Measurements from ENCODE around the gene GPX2.

GPX2 gene

DNA sequence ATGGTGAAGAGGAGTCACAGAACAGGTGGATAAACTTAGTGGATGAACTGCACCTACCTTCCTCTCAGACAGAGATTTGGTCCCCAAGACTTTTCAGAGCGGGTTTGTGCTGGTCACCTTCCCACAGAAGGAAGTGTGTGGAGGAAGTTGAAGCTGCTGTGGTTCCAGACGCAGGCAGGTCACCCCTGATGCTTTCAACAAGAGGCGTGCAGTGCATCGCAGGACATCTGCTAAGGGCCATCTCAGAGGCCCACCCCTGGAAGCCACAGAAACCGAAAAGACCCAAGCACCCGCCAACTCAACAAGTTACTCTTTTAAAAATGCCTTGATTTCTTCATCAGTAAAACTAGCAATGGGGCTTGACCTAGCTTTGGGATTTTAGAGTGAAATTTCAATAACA, 1.0 kb upstream of the GPX2 start:
- in situ Hi-C loops (cut with HindIII; ENCODE audit: low sequenced_read_pairs): no loop called here

DNA sequence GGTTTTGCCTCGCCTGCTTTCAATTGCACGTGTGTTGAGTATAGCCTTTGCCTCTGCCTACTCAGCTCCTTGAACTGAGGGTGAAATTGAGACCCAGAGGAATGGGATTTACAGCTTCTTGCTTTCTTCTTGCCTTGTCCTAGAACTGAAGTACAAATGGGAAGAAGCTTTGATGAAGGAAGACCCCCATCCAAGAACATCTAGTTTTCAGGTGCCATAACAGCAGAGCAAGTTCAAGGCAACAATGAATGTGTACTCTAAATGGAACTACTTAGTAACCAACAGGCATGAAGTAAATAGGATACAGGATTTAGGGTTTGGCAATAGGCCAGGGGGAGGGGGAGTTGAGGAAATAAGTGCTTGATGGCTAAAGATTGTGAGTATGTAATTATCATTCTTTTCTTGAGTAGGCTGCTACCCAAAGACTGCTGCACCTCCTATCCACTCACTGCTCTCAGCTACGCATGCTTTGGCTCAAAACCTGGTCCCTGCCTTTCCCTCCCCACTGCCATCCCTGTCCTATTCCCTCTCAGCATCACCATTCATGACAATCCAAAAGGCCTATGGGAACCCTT, 2.1 kb downstream of the GPX2 start:
- in situ Hi-C loops (cut with HindIII; ENCODE audit: low sequenced_read_pairs): no loop called here

DNA sequence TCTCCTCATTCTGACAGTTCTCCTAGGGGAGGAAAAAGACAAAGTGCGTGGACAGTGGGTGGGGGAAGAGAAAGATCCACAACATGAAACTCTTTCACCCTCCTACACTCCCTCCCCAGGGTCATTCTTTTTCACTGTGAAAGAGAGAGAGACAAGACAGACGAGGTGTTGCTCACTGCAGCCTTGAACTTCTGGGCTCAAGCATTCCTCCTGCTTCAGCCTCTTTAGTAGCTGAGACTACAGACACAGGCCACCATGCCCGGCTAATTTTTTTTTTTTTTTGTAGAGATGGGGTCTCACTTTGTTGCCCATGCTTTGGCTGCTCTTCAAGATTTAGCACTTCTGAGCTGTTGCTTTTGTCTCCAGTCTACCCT, 2.7 kb downstream of the GPX2 start:
- in situ Hi-C loops (cut with HindIII; ENCODE audit: low sequenced_read_pairs): no loop called here

DNA sequence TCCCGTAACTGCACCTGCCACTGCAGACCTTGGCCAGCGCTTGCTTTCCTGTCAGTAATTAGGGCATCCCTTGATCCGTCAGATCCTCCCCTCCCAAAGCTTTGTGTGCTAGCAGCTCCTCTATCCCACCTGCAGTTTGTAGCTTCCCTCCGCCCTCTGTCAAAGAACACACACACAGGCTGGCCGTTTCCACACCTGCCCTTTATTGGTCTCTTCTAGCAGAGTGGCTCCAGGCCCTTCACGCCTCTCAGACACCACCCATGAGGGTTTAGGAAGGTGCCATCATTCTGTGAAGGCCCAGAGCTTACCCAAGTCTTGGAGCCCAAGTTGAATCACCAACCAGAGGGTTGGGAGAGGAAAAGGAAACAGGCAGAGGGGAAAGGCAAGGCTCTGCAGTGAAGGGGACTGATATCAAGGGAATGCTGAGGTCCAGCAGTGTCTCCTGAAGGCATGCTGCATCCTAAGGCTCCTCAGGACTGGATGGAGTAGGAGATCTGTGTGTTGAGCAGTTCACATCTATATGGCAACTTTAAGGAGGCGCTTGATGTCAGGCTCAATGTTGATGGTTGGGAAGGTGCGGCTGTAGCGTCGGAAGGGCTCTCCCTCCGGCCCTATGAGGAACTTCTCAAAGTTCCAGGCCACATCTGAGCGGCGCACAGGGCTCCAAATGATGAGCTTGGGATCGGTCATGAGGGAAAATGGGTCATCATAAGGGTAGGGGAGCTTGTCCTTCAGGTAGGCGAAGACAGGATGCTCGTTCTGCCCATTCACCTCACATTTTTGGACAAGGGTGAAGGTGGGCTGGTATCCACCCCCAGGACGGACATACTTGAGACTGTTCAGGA, 3.4 kb downstream of the GPX2 start:
- in situ Hi-C loops (cut with HindIII; ENCODE audit: low sequenced_read_pairs): no loop called here

DNA sequence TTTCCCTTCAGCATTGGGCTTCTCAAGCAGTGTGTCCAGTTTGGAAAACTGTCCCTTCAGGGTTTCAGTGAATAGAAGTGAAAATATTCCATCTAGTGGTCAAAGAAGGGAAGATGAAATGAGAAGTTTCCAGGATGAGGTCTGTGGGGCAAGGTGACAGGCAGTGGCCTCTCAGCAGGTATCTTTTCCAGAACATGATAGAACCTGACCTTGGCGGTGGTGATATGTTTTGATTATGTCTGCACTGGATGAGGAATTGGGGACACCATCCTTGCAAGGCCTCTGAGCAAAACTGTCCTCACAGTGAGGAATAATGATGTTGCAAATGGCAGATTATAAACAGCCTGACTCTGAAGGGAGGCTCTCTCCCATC, 4.7 kb downstream of the GPX2 start:
- in situ Hi-C loops (cut with HindIII; ENCODE audit: low sequenced_read_pairs): no loop called here

DNA sequence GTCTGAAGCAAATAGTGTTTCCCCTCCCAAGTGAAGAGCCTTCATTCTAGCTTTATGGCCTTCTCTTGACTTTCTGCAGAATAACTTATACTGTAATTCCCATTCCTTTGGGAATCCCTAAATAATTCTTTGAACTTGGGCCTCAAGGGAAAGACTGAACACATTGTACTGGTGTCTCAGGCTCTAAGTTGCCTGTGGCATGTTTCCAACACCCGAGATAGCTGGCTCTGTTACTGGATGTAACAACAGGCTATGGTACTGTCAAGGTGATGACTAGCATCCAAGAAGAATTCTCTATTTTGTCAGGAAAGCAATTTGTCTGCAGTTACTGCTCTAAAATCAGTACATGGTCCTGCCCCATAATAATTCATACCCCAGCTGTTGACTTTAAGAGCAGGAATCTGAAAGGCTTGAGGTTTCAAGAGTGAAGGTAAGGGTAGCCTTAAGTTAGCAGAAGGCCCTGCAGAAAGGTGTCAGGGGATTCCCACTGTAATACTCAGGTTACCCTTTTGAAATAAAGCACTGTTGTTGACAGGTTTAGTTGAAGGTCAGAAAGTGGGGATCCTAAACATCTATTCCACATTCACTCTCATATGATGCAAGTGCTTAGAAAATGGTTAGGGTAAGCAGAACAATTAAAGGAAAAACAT, 5.2 kb downstream of the GPX2 start:
- in situ Hi-C loops (cut with HindIII; ENCODE audit: low sequenced_read_pairs): no loop called here

DNA sequence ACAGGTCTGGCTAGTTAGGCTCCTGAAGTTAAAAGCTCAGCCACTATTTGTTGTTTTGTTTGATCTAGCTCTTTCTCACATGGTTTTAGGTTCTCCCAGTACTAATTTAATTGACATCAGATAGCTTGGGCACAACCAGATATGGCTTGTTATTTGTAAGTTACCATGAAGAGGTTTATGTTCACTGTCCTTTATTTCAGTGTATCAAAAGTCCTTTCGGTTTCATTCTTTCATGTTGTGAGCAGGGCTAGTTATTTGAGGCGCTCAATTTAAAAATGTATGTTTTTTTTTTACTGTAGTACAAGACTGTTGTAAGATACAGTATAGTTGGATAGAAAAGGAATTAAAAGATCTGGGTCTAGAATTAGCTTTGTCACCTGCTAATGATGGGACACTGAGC, 7.0 kb downstream of the GPX2 start:
- in situ Hi-C loops (cut with HindIII; ENCODE audit: low sequenced_read_pairs): no loop called here

DNA sequence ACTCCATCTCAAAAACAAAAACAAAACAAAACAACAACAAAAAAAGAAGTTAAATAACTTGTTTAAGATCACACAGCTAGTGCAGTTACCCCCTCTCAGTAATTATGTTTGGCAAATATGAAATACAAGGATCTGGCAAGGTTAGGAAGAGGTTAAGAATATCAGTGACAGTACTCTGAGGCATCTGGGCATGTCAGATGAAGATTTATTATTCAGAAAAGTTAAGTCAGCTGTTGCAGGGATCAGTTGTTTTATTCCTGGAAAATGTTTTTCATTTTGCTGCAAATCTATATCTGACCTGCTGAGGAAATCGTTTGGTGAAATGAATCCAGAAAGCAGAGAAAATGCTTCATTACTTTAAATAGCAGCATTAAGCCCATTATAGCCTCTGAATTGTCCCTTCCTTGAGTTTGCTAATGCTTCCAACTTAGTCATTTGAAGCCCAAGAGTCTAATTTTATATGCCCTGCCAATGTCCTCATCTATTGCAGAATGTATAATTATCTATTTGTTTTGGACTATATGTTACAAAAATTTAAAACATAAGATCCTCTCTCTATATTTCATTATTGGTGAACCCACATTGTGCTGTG, 8.1 kb downstream of the GPX2 start:
- in situ Hi-C loops (cut with HindIII; ENCODE audit: low sequenced_read_pairs): no loop called here

DNA sequence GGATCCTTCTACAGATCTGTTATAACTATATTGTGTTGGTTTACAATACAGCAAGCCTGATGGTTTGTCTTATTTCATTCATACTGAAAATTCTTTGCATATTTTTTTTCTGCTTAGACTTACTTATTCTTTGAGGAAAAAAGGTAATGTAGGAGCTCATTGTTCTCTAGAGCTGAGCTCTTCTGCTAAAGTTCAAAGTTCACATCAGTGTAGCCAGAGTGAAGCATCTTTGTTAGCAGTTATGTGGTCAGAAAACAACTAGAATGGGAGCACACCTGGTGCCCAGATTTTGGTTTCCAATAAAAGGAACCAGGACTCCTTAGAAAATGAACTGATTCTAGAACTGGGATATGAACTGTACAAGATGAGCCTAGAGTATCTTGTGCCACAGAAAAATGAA, 10.3 kb downstream of the GPX2 start:
- in situ Hi-C loops (cut with HindIII; ENCODE audit: low sequenced_read_pairs): no loop called here

DNA sequence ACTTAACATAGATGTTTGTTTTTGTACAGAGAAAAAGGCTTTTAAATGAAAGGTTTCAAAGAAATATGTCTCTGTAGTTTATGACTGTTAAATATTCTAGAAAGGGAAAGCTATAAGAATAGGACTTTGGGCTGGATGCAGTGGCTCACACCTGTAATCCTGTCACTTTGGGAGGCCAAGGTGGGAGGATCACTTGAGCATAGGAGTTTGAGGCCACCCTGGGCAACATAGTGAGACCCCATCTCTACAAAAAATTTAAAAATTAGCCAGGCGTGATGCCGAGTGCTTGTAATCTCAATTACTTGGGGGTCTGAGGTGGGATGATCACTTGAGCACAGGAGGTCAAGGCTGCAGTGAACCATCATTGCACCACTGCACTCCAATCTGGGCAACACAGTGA, 11.4 kb downstream of the GPX2 start:
- in situ Hi-C loops (cut with HindIII; ENCODE audit: low sequenced_read_pairs): no loop called here

DNA sequence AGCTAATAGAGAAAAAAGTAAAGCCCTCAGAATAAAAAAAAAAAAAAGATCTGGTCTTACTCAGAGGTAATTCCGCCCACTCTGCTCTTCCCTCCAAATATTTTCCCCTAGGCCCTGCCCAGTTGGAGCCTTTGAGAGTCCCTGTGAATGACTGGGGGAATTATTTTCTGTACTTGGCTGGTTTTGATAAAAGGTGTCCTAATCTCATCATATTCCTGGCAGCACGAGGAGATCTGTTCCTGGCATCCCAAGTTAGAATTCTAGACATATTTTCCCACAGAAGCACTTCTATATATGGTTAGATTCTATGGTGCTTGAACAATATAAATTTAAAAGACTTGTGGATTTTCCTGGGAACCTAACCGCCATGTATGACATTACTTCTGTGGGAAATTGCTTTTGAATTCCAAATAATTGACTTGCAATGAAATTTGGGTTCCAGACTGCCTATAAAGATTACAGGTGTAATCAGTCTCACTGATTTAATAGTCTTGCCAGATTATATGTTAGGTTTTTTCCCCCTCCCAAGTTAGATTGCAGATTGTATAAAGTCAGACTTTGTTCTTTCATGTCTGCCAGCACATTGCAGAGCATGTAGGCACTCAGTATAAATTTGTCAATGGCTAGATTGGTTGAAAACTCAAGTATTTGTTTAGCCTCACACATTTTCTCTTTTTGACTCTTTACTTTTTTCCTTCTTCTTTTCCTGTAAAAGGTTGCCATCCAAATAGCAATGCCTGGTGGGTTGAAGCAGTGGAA, 12.3 kb downstream of the GPX2 start:
- in situ Hi-C loops (cut with HindIII; ENCODE audit: low sequenced_read_pairs): no loop called here

DNA sequence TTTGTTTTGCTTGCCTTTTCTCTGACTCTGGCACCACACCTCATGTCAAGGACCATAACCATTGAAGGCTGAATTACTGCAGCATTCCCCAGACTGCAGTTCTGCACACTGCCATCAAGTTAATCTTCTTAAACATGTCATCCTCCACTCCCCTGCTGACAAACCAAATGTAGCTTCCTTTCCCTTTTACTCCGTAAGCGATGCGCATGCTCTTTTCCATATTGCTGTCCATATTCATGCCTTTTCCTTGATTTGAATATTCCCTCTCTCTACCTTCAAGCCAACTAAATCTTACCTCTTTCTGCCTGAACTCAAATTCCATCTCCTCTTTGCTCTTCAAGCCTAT, 13.6 kb downstream of the GPX2 start:
- in situ Hi-C loops (cut with HindIII; ENCODE audit: low sequenced_read_pairs): no loop called here

DNA sequence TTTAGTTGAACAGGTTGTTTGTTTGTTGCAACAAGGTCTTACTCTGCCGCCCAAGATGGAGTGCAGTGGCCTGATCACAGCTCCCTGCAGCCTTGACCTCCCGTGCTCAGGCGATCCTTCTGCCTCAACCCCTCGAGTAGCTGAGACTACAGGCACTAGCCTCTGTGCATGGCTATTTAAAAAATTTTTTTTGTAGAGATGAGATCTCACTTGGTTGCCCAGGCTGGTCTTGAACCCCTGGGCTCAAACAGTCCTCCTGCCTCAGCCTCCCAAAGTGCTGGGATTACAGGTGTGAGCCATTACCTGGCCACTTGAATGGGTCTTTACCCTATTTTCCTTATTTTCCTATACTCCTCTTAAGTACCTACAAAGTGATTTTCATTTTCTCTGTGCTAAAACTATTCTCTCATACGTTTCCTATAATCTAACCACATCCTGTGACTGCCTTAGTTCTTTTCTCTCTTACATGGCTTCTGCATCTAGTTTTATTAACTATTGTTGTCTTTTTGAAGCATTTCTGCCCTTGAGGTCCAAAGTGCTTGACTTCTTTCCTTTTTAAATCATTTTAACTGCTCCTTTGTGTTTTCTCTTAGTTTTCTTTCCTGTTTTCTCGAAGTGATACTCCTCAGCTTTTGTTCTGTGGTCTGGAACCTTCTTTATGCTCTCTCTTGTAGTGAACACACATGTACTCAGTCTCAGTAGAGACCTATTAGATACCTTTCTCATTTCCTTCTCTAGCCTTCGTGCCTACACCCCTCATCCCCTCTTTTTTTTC, 14.1 kb downstream of the GPX2 start:
- in situ Hi-C loops (cut with HindIII; ENCODE audit: low sequenced_read_pairs): no loop called here

DNA sequence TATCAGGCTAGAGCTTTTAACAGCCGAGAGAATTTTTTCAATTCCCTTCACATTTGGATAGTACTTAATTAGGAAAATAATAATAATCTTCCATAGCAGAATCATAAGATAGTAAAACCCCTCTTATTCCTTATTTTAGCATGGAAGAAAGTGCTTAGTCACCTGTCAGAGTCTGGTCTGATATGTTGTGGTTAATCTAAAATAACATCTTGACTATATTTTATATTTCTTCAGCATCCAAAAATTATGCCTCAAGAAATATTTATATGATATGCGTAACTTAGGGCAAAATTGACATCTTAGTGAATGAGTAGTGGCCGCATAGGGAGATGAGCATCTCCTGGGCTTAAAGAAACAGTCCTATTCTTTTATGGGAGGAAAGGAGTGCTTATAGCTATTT, 15.5 kb downstream of the GPX2 start:
- in situ Hi-C loops (cut with HindIII; ENCODE audit: low sequenced_read_pairs): no loop called here

DNA sequence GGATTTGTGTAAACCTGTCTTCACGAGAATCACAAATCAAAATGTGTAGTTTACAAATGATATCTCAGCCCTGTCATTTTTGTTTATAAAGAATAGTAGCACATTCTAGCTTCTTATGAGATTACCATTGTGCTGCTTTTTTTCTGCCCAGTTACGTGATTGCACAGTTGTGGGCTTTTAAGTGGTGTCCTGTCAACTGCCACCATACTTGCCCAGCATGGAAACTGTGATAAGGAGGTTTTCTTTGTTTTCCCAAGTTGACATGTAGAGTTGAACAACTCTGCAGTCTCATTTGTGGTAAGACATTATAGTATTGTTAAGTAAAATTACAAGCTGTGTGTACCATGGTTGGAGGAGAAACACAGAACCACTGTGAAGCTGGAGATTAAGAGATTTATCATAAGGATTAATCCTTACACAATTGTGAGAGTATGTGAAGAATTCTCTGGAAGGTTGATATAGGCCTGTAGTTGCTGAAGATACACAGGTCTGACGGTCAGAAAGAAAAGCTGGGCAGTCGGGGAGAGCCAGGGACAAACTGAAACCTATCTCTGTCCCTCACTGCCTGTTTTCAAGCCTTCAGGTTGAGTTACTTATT, 16.0 kb downstream of the GPX2 start:
- in situ Hi-C loops (cut with HindIII; ENCODE audit: low sequenced_read_pairs): no loop called here

DNA sequence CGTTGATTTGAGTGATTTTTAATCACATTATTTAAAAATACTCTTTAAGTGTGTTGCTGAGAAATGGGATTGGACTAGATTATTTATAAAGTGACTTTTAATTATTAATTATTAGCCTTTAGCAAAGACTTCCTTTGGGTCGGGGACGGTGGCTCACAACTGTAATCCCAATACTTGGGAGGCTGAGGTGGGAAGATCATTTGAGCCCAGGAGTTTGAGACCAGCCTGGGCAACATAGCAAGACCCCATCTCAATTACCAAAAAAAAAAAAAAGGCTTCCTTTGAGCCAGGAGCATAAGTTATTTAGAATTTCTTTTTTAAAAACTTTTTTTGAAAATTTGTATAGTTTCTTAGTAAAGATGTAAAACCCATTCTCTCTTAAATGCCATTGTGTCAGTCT, 19.5 kb downstream of the GPX2 start:
- in situ Hi-C loops (cut with HindIII; ENCODE audit: low sequenced_read_pairs): no loop called here

DNA sequence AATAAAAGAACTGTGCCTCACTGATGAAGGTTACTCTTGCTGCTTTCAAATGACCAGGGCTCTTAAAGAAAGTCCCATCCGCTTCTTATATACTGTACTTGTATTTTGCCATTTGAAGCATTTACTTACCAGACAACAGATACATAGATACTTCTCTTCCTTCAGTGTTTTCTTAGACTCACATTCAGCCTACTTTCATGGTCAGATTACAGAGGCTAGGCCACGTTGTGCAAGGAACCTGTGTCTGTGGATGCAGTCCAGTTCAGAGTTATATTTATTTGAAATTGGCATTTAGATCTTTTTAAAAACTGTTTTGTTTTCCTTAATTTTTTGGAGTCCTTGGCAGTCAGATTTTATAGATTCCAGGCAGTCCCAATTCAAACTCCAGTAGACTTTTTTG, 22.1 kb downstream of the GPX2 start:
- in situ Hi-C loops (cut with HindIII; ENCODE audit: low sequenced_read_pairs): no loop called here

DNA sequence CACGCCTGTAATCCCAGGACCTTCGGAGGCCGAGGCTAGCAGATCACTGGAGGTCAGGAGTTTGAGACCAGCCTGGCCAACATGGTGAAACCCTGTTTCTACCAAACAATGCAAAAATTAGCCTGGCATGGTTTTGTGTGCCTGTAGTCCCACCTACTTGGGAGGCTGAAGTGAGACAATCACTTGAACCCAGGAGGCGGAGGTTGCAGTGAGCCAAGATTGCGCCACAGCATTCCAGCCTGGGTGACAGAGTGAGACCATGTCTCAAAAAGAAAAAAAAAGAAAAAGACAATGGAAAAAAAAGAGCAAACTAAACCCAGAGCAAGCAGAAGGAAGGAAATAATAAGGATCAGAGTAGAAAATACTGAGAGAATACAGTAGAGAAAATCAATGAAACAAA, 22.9 kb downstream of the GPX2 start:
- in situ Hi-C loops (cut with HindIII; ENCODE audit: low sequenced_read_pairs): no loop called here

DNA sequence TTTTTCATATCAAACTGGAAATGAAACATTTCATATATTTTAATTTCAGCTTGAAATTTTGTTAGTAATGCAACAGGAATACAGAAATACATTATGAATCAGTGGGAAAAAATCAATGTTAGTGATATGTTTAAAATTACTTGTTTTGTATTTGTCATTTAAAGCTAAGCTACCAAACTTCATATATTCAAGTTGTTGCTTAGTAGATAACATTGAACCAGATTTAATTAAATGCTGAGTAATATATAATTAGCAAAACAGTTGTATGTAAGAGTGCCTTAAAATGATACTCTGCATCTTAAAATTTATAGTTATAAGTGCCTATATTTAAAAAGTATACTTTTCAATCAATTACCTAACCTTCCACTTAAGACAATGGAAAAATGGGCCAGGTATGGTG, 23.3 kb downstream of the GPX2 start:
- in situ Hi-C loops (cut with HindIII; ENCODE audit: low sequenced_read_pairs): no loop called here

DNA sequence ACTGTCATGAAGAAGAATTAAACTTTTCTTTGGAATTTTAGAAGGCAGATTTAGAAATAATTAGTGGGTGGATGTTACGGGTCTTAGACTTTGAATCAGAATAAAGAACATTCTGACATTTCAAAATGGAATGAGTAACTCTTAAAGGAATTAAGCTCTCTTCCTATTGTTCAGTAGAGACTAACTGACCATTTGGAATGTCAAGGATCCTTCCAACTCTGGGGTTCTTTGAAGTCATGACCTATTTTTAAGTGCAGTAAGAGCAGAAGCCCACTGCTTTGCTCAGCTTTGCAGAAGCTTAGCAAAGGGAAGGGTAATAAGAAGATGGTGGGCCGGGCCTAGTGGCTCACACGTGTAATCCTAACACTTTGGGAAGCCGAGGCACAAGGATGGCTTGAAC, 24.3 kb downstream of the GPX2 start:
- in situ Hi-C loops (cut with HindIII; ENCODE audit: low sequenced_read_pairs): no loop called here
